ENCODE results near the gene CPA1. TPM values are rescaled to one million over a fixed set of nuclear protein-coding genes. Genes with fewer than 3 reads are reported as not detected.

Gene CPA1
- total RNA-seq, 1 experiment from 2014 or later = not detected

GRCh38 chr7:130377178-130377577, 3.1 kb upstream of the CPA1 start:
- Histone ChIP-seq H3K56ac (ENCODE audit: insufficient read length, low read depth, low read length) (no peak overlapping the region), H2BK20ac (ENCODE audit: low read depth, low read length, poor library complexity, severe bottlenecking) (no peak overlapping the region), H3K23me2 (ENCODE audit: insufficient read length, low read depth, low read length, poor library complexity, severe bottlenecking) (no peaks in the 10 kb centered on the region), H3K4me2 (ENCODE audit: insufficient read depth, insufficient read length, low read length) (no peak overlapping the region), H3K79me1 (ENCODE audit: insufficient read depth, low read depth, low read length, poor library complexity, severe bottlenecking) (no peaks in the 10 kb centered on the region), H3K23ac (ENCODE audit: insufficient read length, low read depth, low read length) (no peak overlapping the region), H4K5ac (ENCODE audit: insufficient read length, low read depth, low read length) (no peak overlapping the region), H2BK15ac (ENCODE audit: low read depth, low read length) (no peak overlapping the region), H3K79me2 (ENCODE audit: insufficient read depth, low read length) (no peaks in the 10 kb centered on the region), H3K9ac (ENCODE audit: extremely low read depth, insufficient read length, low read length) (no peak overlapping the region), H2BK12ac (ENCODE audit: insufficient read length, low read depth, low read length) (no peak overlapping the region), H4K20me1 (ENCODE audit: control insufficient read depth, insufficient read depth, insufficient read length) (no peaks in the 10 kb centered on the region), H3K9me3 (ENCODE audit: control insufficient read depth, low read depth, low read length) (no peaks in the 10 kb centered on the region), H3T11ph (ENCODE audit: low read length) (no peak overlapping the region), H2BK120ac (ENCODE audit: low read depth, low read length, poor library complexity, severe bottlenecking) (no peak overlapping the region), H3K27ac (ENCODE audit: insufficient read length, low read depth, low read length) (no peak overlapping the region), H3K27me3 (ENCODE audit: insufficient read depth, low read length) (no peaks in the 10 kb centered on the region), H2AFZ (ENCODE audit: low read length) (no peak overlapping the region), H2AK5ac (ENCODE audit: insufficient read length, low read length) (no peak overlapping the region), H4K8ac (replicated peaks; ENCODE audit: insufficient read length, low read depth, low read length) (no peak overlapping the region), H3K14ac (ENCODE audit: insufficient read depth, low read length) (no peak overlapping the region), H3K18ac (ENCODE audit: insufficient read length, low read depth, low read length) (no peak overlapping the region), H4K91ac (ENCODE audit: insufficient read length, low read depth, low read length) (no peak overlapping the region), H3K4me1 (ENCODE audit: insufficient read depth, low read length) (no peaks in the 10 kb centered on the region), H2BK5ac (ENCODE audit: insufficient read length, low read length) (no peak overlapping the region), H3K4ac (ENCODE audit: low read depth, low read length) (no peak overlapping the region)
- no peak for TF ChIP-seq CTCF (conservative IDR thresholded peaks at IDR 0.05)
- peaks cover 13 to 29% of the 10 kb centered on the region in 2 experiments for H3K4me1 Mint-ChIP-seq
- no peak overlapping the region for H3K27ac Mint-ChIP-seq
- H3K9me3 Mint-ChIP-seq = peaks cover 19 to 26% of the 10 kb centered on the region in 2 experiments
- no CpG with 5 or more reads among the region's 6 CpGs for WGBS (ENCODE audit: extremely low coverage, insufficient read length, low lambda C conversion rate)
- H3K4me3 Mint-ChIP-seq = no peak overlapping the region
- DNase-seq = no peak
- peaks cover 6% of the 10 kb centered on the region for H3K27me3 Mint-ChIP-seq (ENCODE audit: low read depth)
- peaks cover 14 to 23% (median 21%) of the 10 kb centered on the region in 3 experiments for H3K36me3 Mint-ChIP-seq (ENCODE audit: insufficient read depth in 1 of 3, low read depth in 3 of 3)
